ENCODE data around the gene PTBP3.
A peak's percentile ranks its signal among the peaks of the same experiment; 100 is the strongest.

The PTBP3 gene

GRCh38 chr9:112360047-112360804 is 26.8 kb upstream of the PTBP3 start:
- DNase-seq (ENCODE audit: low spot score), result no peak

- no peak for DNase-seq (ENCODE audit: low spot score)
These were observed 22.0 kb upstream of the PTBP3 start for GRCh38 chr9:112355427-112355897.

GRCh38 chr9:112354081-112354743 is 20.8 kb upstream of the PTBP3 start:
- no peak for DNase-seq (ENCODE audit: low spot score)

- no peak for DNase-seq (ENCODE audit: low spot score)
These were observed 18.8 kb upstream of the PTBP3 start for GRCh38 chr9:112352209-112352608.

- DNase-seq (ENCODE audit: low spot score), result no peak
These were observed 17.8 kb upstream of the PTBP3 start for GRCh38 chr9:112351184-112351583.

GRCh38 chr9:112349008-112349333 is 15.6 kb upstream of the PTBP3 start:
- no peak for DNase-seq (ENCODE audit: low spot score)

- peak; percentile 64 for DNase-seq (ENCODE audit: low spot score)
These were observed 15.0 kb upstream of the PTBP3 start for GRCh38 chr9:112348257-112349007.

- DNase-seq (ENCODE audit: low spot score), result no peak
These were observed 8.3 kb upstream of the PTBP3 start for GRCh38 chr9:112341730-112342129.

- no peak for DNase-seq (ENCODE audit: low spot score)
These were observed 6.5 kb upstream of the PTBP3 start for GRCh38 chr9:112339886-112340285.

- DNase-seq (ENCODE audit: low spot score), result no peak
These were observed 5.1 kb upstream of the PTBP3 start for GRCh38 chr9:112338561-112338960.

- DNase-seq (ENCODE audit: low spot score), result no peak
These were observed 4.1 kb upstream of the PTBP3 start for GRCh38 chr9:112337547-112337946.

GRCh38 chr9:112334432-112334841 is 1.0 kb upstream of the PTBP3 start:
- no peak for DNase-seq (ENCODE audit: low spot score)

GRCh38 chr9:112333639-112334431 is 416 bp upstream of the PTBP3 start:
- peak; percentile 97 for DNase-seq (ENCODE audit: low spot score)

GRCh38 chr9:112332674-112332976 is 794 bp downstream of the PTBP3 start:
- no peak for DNase-seq (ENCODE audit: low spot score)

- DNase-seq (ENCODE audit: low spot score), result no peak
These were observed 1.2 kb downstream of the PTBP3 start for GRCh38 chr9:112332214-112332613.

- no peak for DNase-seq (ENCODE audit: low spot score)
These were observed 1.8 kb downstream of the PTBP3 start for GRCh38 chr9:112331674-112331952.

- DNase-seq (ENCODE audit: low spot score), result no peak
These were observed 4.9 kb downstream of the PTBP3 start for GRCh38 chr9:112328545-112328944.

- no peak for DNase-seq (ENCODE audit: low spot score)
These were observed 5.5 kb downstream of the PTBP3 start for GRCh38 chr9:112327718-112328450.

GRCh38 chr9:112326194-112326593 is 7.2 kb downstream of the PTBP3 start:
- DNase-seq (ENCODE audit: low spot score), result no peak

- DNase-seq (ENCODE audit: low spot score), result no peak
These were observed 7.8 kb downstream of the PTBP3 start for GRCh38 chr9:112325600-112325999.

- DNase-seq (ENCODE audit: low spot score), result no peak
These were observed 8.3 kb downstream of the PTBP3 start for GRCh38 chr9:112325127-112325526.

- no peak for DNase-seq (ENCODE audit: low spot score)
These were observed 10.0 kb downstream of the PTBP3 start for GRCh38 chr9:112323378-112323854.

All from germinal center (tissue), 1 donor.